GM21390 (cell line): Measurements from ENCODE around the gene PRPF6.
"Not testable (repeated sequence)": the region's sequence is repeated elsewhere in the genome, so short reads cannot be mapped to it uniquely, and the experiment has no call there.

Experiments
- ATAC-seq: cut with Tn5 transposase; IDR thresholded peaks from one replicate; pipeline ENCODE4 v1.9.1; 2021; ENCODE audit not compliant: unreplicated experiment

PRPF6 gene

GRCh38 chr20:63973160-63973479 lies 7.8 kb upstream of the PRPF6 start:
- no peak for ATAC-seq

- no peak for ATAC-seq
These were observed 7.1 kb upstream of the PRPF6 start for GRCh38 chr20:63973636-63974401.

GRCh38 chr20:63974402-63975200 lies 6.3 kb upstream of the PRPF6 start:
- no peak for ATAC-seq

GRCh38 chr20:63976511-63976910 lies 4.4 kb upstream of the PRPF6 start:
- ATAC-seq = not testable (repeated sequence)

- ATAC-seq = no peak
These were observed 3.8 kb upstream of the PRPF6 start for GRCh38 chr20:63976980-63977738.

GRCh38 chr20:63977739-63978276 lies 3.1 kb upstream of the PRPF6 start:
- no peak for ATAC-seq

- ATAC-seq = no peak
These were observed 2.4 kb upstream of the PRPF6 start for GRCh38 chr20:63978319-63979228.

GRCh38 chr20:63979229-63979556 lies 1.7 kb upstream of the PRPF6 start:
- ATAC-seq = no peak

GRCh38 chr20:63979557-63980316 lies 1.2 kb upstream of the PRPF6 start, which contains the start of gene SAMD10:
SAMD10 (minus strand) TSS chr20:63979642; CDS start chr20:63979467, 175 bp downstream.
- peak; percentile 29 for ATAC-seq

- ATAC-seq = peak; percentile 4
These were observed 571 bp upstream of the PRPF6 start for GRCh38 chr20:63980317-63980805.

- ATAC-seq = no peak
These were observed 2.0 kb downstream of the PRPF6 start for GRCh38 chr20:63982937-63983336.

GRCh38 chr20:64000906-64001305 lies 20.0 kb downstream of the PRPF6 start:
- ATAC-seq = no peak

GRCh38 chr20:64001607-64002011 lies 20.7 kb downstream of the PRPF6 start:
- no peak for ATAC-seq

- no peak for ATAC-seq
These were observed 23.2 kb downstream of the PRPF6 start for GRCh38 chr20:64003960-64004725.

GRCh38 chr20:64005394-64005793 lies 24.5 kb downstream of the PRPF6 start:
- no peak for ATAC-seq

- no peak for ATAC-seq
These were observed 25.6 kb downstream of the PRPF6 start for GRCh38 chr20:64006490-64006889.

- ATAC-seq = no peak
These were observed 26.0 kb downstream of the PRPF6 start for GRCh38 chr20:64006902-64007301.

GRCh38 chr20:64009811-64010387 lies 29.0 kb downstream of the PRPF6 start:
- no peak for ATAC-seq
